HG03460 (cell line): ENCODE data around the gene HAND1.

Experiments used
- ATAC-seq: cut with Tn5 transposase; IDR thresholded peaks from one replicate; pipeline ENCODE4 v1.9.1; 2021; ENCODE audit not compliant: unreplicated experiment

HAND1 gene

GRCh38 chr5:154506049-154506715 is 28.2 kb upstream of the HAND1 start:
- no peak for ATAC-seq

- ATAC-seq = no peak
Observed at GRCh38 chr5:154505567-154505966, 27.5 kb upstream of the HAND1 start.

GRCh38 chr5:154503698-154504039 is 25.6 kb upstream of the HAND1 start:
- ATAC-seq = no peak

GRCh38 chr5:154502180-154502579 is 24.2 kb upstream of the HAND1 start:
- ATAC-seq = no peak

- no peak for ATAC-seq
Observed at GRCh38 chr5:154501566-154501965, 23.5 kb upstream of the HAND1 start.

- ATAC-seq = no peak
Observed at GRCh38 chr5:154498994-154499393, 21.0 kb upstream of the HAND1 start.

GRCh38 chr5:154498591-154498990 is 20.6 kb upstream of the HAND1 start:
- ATAC-seq = no peak

GRCh38 chr5:154494036-154494435 is 16.0 kb upstream of the HAND1 start:
- no peak for ATAC-seq

- ATAC-seq = no peak
Observed at GRCh38 chr5:154493274-154493673, 15.2 kb upstream of the HAND1 start.

GRCh38 chr5:154491941-154492340 is 13.9 kb upstream of the HAND1 start:
- no peak for ATAC-seq

- ATAC-seq = peak; percentile 98
Observed at GRCh38 chr5:154487541-154487940, 9.5 kb upstream of the HAND1 start.

GRCh38 chr5:154486427-154486866 is 8.4 kb upstream of the HAND1 start:
- no peak for ATAC-seq

GRCh38 chr5:154485850-154486426 is 7.9 kb upstream of the HAND1 start:
- no peak for ATAC-seq

- no peak for ATAC-seq
Observed at GRCh38 chr5:154485096-154485491, 7.1 kb upstream of the HAND1 start.

GRCh38 chr5:154484393-154485095 is 6.5 kb upstream of the HAND1 start:
- ATAC-seq = no peak

- ATAC-seq = no peak
Observed at GRCh38 chr5:154483654-154484392, 5.8 kb upstream of the HAND1 start.

- no peak for ATAC-seq
Observed at GRCh38 chr5:154482528-154483449, 4.8 kb upstream of the HAND1 start.

GRCh38 chr5:154481584-154482381 is 3.8 kb upstream of the HAND1 start:
- no peak for ATAC-seq

- no peak for ATAC-seq
Observed at GRCh38 chr5:154480847-154481246, 2.8 kb upstream of the HAND1 start.
